Smooth muscle cell (in vitro differentiated cells): ENCODE data around the gene RNU5B-1. TPM values are rescaled to one million over a fixed set of nuclear protein-coding genes. Genes with fewer than 3 reads are reported as not detected.
A peak's percentile ranks its signal among the peaks of the same experiment; 100 is the strongest.

Source experiments
- DNase-seq: peaks from one replicate; lab custom pipeline; 2025; ENCODE audit not compliant: unreplicated experiment; lab: John Stamatoyannopoulos, UW
- H2AFZ ChIP-seq: fragments of 200-600 bp; sonication (generic); 2 replicates; pipeline ENCODE4 v1.6.0; 2016; ENCODE audit warnings: antibody characterized with exemption, low read depth, mild to moderate bottlenecking
- H3F3A ChIP-seq: fragments of 200-600 bp; sonication (generic); 2 replicates; pipeline ENCODE4 v1.6.0; 2017; ENCODE audit warnings: antibody characterized with exemption, low read depth
- H3K27ac ChIP-seq: fragments of 200-600 bp; sonication (generic); 2 replicates; pipeline ENCODE4 v1.5.1; 2016; ENCODE audit warnings: low read depth, mild to moderate bottlenecking
- H3K27me3 ChIP-seq: fragments of 200-600 bp; sonication (generic); 2 replicates; pipeline ENCODE4 v1.6.1; 2016; ENCODE audit warnings: low read depth, mild to moderate bottlenecking
- H3K36me3 ChIP-seq: fragments of 200-600 bp; sonication (generic); 2 replicates; pipeline ENCODE4 v1.5.1; 2016; ENCODE audit warnings: low read depth
- H3K4me1 ChIP-seq: fragments of 200-600 bp; sonication (generic); 2 replicates; pipeline ENCODE4 v1.5.1; 2016; ENCODE audit warnings: low read depth
- H3K4me2 ChIP-seq: fragments of 200-600 bp; sonication (generic); 2 replicates; pipeline ENCODE4 v1.6.0; 2016; ENCODE audit warnings: mild to moderate bottlenecking
- H3K4me3 ChIP-seq: fragments of 200-600 bp; sonication (generic); 2 replicates; pipeline ENCODE4 v1.5.1; 2016; ENCODE audit warnings: mild to moderate bottlenecking
- H3K79me2 ChIP-seq: fragments of 200-600 bp; sonication (generic); 2 replicates; pipeline ENCODE4 v1.6.0; 2016; ENCODE audit warnings: low read depth, mild to moderate bottlenecking
- H3K9ac ChIP-seq: fragments of 200-600 bp; sonication (generic); 2 replicates; pipeline ENCODE4 v1.6.0; 2016; ENCODE audit warnings: low read depth
- H3K9me3 ChIP-seq: fragments of 200-600 bp; sonication (generic); replicated peaks from 2 replicates; pipeline ENCODE4 v1.5.1; 2016; ENCODE audit warnings: low read depth
- H4K20me1 ChIP-seq: fragments of 200-600 bp; sonication (generic); 2 replicates; pipeline ENCODE4 v1.6.0; 2016; ENCODE audit warnings: low read depth
- CTCF ChIP-seq: fragments of 200-600 bp; sonication (generic); IDR thresholded peaks from 2 replicates; pipeline ENCODE4 v1.5.1; 2017; ENCODE audit warnings: borderline replicate concordance, mild to moderate bottlenecking, antibody characterized with exemption; ENCODE audit not compliant: insufficient read depth, poor library complexity, severe bottlenecking
- WGBS: methylation state at CpG from one replicate; pipeline ENCODE4 v1.1.7; 2016; ENCODE audit warnings: low lambda C conversion rate; 5-methylcytosine and 5-hydroxymethylcytosine counted together
- polyA plus RNA-seq: library from polyadenylated mRNA; unstranded; fragments of >200 nt; fragmentation: Nextera tagmentation; extraction: Ambion mirVana; gene quantifications from 2 replicates; pipeline ENCODE4 v1.2.1, GENCODE V29; 2016
- total RNA-seq: library from RNA; depleted of rRNA; stranded (reverse); fragments of >200 nt; gene quantifications from 2 replicates; pipeline ENCODE4 v1.2.3, GENCODE V29; 2014

Gene RNU5B-1
- total and polyA plus RNA-seq, 2 experiments from 2014 or later, result not detected

DNA sequence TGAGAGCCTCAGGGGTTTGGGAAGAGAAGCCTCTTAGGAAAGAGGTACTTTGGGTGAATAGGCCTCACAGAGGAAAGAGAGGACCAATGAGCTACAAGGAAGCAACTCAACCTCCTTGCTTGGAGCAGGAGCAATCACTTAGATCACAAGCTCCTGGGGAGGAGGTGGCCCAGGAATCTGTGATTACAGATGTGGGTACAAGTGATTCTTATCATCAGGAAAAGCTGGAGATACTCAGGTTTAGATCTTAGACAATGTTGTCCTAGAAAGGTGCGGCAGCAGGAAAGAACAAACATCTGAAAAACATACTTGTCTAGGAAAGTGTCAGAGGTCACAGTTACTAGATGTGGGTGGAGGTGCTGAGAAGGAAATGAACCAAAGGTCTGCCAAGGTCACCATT lies 26.0 kb upstream of the RNU5B-1 start:
- H3K9me3 ChIP-seq, result no peaks in the 10 kb centered on the region
- no peak overlapping the region for H3K9ac ChIP-seq
- H4K20me1 ChIP-seq, result peaks cover 22% of the 10 kb centered on the region
- no peak overlapping the region for H3K27ac ChIP-seq
- no peaks in the 10 kb centered on the region for H3K79me2 ChIP-seq
- 100% methylated on average over 1 of the region's 1 CpG for WGBS
- no peak overlapping the region for H2AFZ ChIP-seq
- H3K4me3 ChIP-seq, result no peak overlapping the region
- no peaks in the 10 kb centered on the region for H3F3A ChIP-seq
- no peak for DNase-seq
- no peak overlapping the region for H3K4me2 ChIP-seq
- H3K27me3 ChIP-seq, result no peaks in the 10 kb centered on the region
- TF ChIP-seq CTCF, result no peak
- H3K36me3 ChIP-seq, result no peaks in the 10 kb centered on the region
- H3K4me1 ChIP-seq, result no peaks in the 10 kb centered on the region

GRCh38 chr15:65285291-65286068 lies 19.0 kb upstream of the RNU5B-1 start:
- Histone ChIP-seq H3K9ac (no peak overlapping the region), H3K27ac (peak overlapping the region; percentile 15), H3K27me3 (no peaks in the 10 kb centered on the region), H2AFZ (peak overlapping the region; percentile 96), H3K4me1 (peaks cover 14% of the 10 kb centered on the region), H3K9me3 (no peaks in the 10 kb centered on the region), H3K36me3 (no peaks in the 10 kb centered on the region), H3K4me2 (peak overlapping the region; percentile 96), H3K4me3 (peak overlapping the region; percentile 81), H3K79me2 (peaks cover 15% of the 10 kb centered on the region), H3F3A (peaks cover 7% of the 10 kb centered on the region), H4K20me1 (peaks cover 13% of the 10 kb centered on the region)
- 76% methylated on average over 10 of the region's 10 CpGs for WGBS
- DNase-seq, result no peak
- TF ChIP-seq CTCF, result no peak

GRCh38 chr15:65286069-65286703 lies 18.3 kb upstream of the RNU5B-1 start:
- Histone ChIP-seq H3K4me1 (peaks cover 14% of the 10 kb centered on the region), H3K36me3 (no peaks in the 10 kb centered on the region), H3K27ac (peak overlapping the region; percentile 15), H3F3A (peaks cover 7% of the 10 kb centered on the region), H3K9ac (peak overlapping the region; percentile 25), H3K4me2 (peak overlapping the region; percentile 96), H3K9me3 (no peaks in the 10 kb centered on the region), H4K20me1 (peaks cover 6% of the 10 kb centered on the region), H3K4me3 (peak overlapping the region; percentile 81), H3K79me2 (peaks cover 15% of the 10 kb centered on the region), H2AFZ (peak overlapping the region; percentile 96), H3K27me3 (no peaks in the 10 kb centered on the region)
- TF ChIP-seq CTCF, result no peak
- under 1% methylated on average over 51 of the region's 52 CpGs for WGBS
- no peak for DNase-seq
